ENCODE data around the gene SEMA7A. TPM values are rescaled to one million over a fixed set of nuclear protein-coding genes. Genes with fewer than 3 reads are reported as not detected.

SEMA7A gene
- total RNA-seq, 2 donors from 2014 or later, result 1.2 to 4.9 TPM

GRCh38 chr15:74369084-74369745 lies 64.5 kb downstream of the SEMA7A start:
- Histone ChIP-seq H3K4me1 (ENCODE audit: control insufficient read depth in 1 of 2, low read depth in 2 of 2) (peaks cover 0 to 10% of the 10 kb centered on the region in 2 donors), H3K27me3 (replicated peaks; ENCODE audit: insufficient read depth) (peaks cover 5% of the 10 kb centered on the region), H3K27ac (no peak overlapping the region), H3K36me3 (no peaks in the 10 kb centered on the region), H3K4me3 (no peak overlapping the region), H3K9me3 (no peaks in the 10 kb centered on the region)
- ATAC-seq (ENCODE audit: insufficient number of reproducible peaks, low FRiP score, low read depth) (no peak), DNase-seq (ENCODE audit: low spot score) (no peak)
- no peak for TF ChIP-seq CTCF (IDR thresholded peaks at IDR 0.05)

- ATAC-seq (ENCODE audit: insufficient number of reproducible peaks, low FRiP score, low read depth), result no peak
- Histone ChIP-seq H3K27ac (no peak overlapping the region), H3K36me3 (no peaks in the 10 kb centered on the region), H3K27me3 (replicated peaks; ENCODE audit: insufficient read depth) (peaks cover 5% of the 10 kb centered on the region), H3K4me1 (ENCODE audit: control insufficient read depth in 1 of 2, low read depth in 2 of 2) (peaks cover 0 to 10% of the 10 kb centered on the region in 2 donors), H3K4me3 (no peak overlapping the region), H3K9me3 (no peaks in the 10 kb centered on the region)
- TF ChIP-seq CTCF (IDR thresholded peaks at IDR 0.05), result no peak
- DNase-seq (ENCODE audit: low spot score), result no peak
Observed at GRCh38 chr15:74368121-74368520, 65.6 kb downstream of the SEMA7A start.

- no peak within 1 kb of the TSS for H3K4me3 ChIP-seq
- ATAC-seq (ENCODE audit: insufficient number of reproducible peaks, low FRiP score, low read depth), result no peak
- TF ChIP-seq CTCF (IDR thresholded peaks at IDR 0.05), result no peak
- no peaks in the 10 kb centered on the region for H3K36me3 ChIP-seq
- H3K27ac ChIP-seq, result no peak within 1 kb of the TSS
- DNase-seq (ENCODE audit: low spot score), result no peak
- H3K27me3 ChIP-seq (replicated peaks; ENCODE audit: insufficient read depth), result peaks cover 5% of the 10 kb centered on the region
- H3K9me3 ChIP-seq, result no peaks in the 10 kb centered on the region
- H3K4me1 ChIP-seq (ENCODE audit: control insufficient read depth in 1 of 2, low read depth in 2 of 2), result peaks cover 0 to 10% of the 10 kb centered on the region in 2 donors
Observed at GRCh38 chr15:74367296-74367854, 66.4 kb downstream of the SEMA7A start, which contains the start of gene CYP11A1. TSS of gene CYP11A1 (minus strand) at chr15:74367646. CDS start at chr15:74367585, 61 bp downstream.

GRCh38 chr15:74365598-74366445 lies 67.9 kb downstream of the SEMA7A start:
- H3K36me3 ChIP-seq, result no peaks in the 10 kb centered on the region
- H3K27me3 ChIP-seq (replicated peaks; ENCODE audit: insufficient read depth), result peaks cover 5% of the 10 kb centered on the region
- ATAC-seq (ENCODE audit: insufficient number of reproducible peaks, low FRiP score, low read depth) (peak; percentile 25), DNase-seq (ENCODE audit: low spot score) (no peak)
- no peak overlapping the region for H3K27ac ChIP-seq
- no peaks in the 10 kb centered on the region for H3K9me3 ChIP-seq
- peak overlapping the region; percentile 71 for H3K4me3 ChIP-seq
- peaks cover 0 to 10% of the 10 kb centered on the region in 2 donors for H3K4me1 ChIP-seq (ENCODE audit: control insufficient read depth in 1 of 2, low read depth in 2 of 2)
- TF ChIP-seq CTCF (IDR thresholded peaks at IDR 0.05), result no peak
